PC-9 (cell line): ENCODE data around the gene ANXA3.
"Not testable (repeated sequence)": the region's sequence is repeated elsewhere in the genome, so short reads cannot be mapped to it uniquely, and the experiment has no call there.

Experiments used
- EZH2 ChIP-seq: fragments of 200-600 bp; sonication (generic); IDR thresholded peaks from 2 replicates; pipeline ENCODE4 v1.8.0; 2017; ENCODE audit warnings: antibody characterized with exemption, low read depth
- TF ChIP-seq, protein P1 (sequence below): fragments of 200-600 bp; sonication (generic); conservative IDR thresholded peaks from 2 replicates; pipeline ENCODE4 v1.6.1; 2017; ENCODE audit warnings: mixed run types, antibody characterized with exemption, mild to moderate bottlenecking, moderate library complexity

- TF ChIP-seq, protein P1, sequence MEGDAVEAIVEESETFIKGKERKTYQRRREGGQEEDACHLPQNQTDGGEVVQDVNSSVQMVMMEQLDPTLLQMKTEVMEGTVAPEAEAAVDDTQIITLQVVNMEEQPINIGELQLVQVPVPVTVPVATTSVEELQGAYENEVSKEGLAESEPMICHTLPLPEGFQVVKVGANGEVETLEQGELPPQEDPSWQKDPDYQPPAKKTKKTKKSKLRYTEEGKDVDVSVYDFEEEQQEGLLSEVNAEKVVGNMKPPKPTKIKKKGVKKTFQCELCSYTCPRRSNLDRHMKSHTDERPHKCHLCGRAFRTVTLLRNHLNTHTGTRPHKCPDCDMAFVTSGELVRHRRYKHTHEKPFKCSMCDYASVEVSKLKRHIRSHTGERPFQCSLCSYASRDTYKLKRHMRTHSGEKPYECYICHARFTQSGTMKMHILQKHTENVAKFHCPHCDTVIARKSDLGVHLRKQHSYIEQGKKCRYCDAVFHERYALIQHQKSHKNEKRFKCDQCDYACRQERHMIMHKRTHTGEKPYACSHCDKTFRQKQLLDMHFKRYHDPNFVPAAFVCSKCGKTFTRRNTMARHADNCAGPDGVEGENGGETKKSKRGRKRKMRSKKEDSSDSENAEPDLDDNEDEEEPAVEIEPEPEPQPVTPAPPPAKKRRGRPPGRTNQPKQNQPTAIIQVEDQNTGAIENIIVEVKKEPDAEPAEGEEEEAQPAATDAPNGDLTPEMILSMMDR, result not testable (repeated sequence)
- not testable (repeated sequence) for TF ChIP-seq EZH2
These were observed 2.7 kb upstream of the ANXA3 start for GRCh38 chr4:78548889-78549288.
